Fibroblast of upper back skin (primary cell): Measurements from ENCODE around the gene RAB31.

ENCODE experiments used
- DNase-seq: peaks from one replicate; pipeline ENCODE4 v3.0.0-alpha.2; 2013

Gene RAB31

DNA sequence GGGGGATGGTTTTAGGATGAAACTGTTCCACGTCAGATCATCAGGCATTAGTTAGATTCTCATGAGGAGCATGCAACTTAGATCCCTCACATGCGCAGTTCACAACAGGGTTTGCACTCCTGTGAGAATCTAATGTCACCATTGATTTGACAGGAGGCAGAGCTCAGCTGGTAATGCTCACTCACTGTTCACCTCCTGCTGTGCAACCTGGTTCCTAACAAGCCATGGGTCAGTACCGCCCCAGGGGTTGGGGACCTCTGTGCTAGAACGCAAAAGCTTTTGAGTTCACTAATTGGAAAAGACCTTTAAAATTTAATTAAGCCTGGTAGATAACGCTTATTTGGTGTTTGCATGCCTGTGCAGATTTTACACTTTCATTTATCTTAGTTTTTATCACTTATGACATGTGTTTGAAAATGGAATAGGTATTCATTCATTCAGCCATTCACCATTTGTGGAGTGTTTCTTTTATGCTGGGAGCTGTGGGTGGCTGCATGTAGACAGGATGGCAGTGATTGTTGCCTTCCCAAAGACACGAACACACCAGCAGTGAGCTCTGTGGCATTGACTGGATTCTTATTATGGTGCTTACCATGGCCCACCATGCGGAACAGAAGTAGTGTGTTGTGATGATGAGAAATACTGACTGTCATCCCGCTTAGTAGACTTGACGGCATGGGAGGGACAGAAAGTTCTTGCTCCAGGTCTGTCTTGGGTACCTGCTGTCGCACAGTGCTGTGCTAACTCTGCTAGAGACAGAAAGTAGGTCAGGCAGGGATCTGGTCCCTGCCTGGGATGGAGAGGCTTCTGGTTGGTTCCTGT, 6.4 kb downstream of the RAB31 start:
- no peak for DNase-seq

DNA sequence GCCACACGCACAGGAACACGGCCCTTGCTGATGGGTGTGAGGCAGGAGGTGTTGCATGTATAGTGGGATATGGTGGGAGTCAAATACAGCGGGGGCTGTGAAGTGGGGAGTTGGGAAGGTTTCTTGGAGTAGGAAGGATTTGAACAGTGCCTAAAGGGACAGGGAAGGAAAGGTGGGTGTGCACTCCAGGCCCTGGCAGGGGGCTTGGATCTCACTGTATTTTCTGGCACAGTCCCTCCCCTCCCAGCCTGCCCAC, 6.9 kb downstream of the RAB31 start:
- no peak for DNase-seq

DNA sequence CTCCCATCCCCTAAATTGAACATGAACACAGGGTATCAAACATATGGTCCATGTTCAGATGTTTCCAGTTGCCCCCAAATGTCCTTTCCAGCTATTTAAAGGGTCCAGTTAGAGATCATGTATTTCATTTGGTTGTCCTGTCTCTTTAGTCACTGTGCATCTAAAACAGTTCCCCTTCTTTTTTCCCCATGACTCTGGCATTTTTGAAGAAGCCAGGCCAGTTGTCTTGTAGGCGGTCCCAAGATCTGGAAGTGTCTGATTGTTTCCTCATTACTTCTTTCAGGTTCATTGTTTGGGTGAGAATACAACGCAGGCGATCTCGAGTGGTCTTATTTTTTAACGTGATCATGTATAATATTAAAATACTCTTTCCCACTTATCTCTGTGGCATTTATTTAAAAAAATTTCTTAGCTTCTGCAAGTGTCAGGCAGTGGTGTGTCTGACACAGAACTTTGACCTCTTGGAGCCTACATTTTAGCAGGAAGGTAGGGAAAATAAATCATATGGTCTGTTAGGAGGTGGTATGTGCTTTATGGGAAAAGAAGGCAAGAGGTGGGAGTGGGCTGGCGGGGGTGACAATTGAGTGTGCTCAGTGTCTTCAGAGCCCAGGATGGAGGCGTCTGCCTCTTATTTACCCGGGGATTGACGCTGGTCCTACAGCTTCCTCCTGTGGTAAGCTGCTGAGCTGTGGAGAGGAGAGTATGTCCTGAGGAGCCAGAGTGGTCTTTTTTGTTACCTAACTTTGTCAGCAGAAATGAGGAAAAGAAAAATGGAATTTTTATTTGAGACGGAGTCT, 8.1 kb downstream of the RAB31 start:
- DNase-seq, result no peak

DNA sequence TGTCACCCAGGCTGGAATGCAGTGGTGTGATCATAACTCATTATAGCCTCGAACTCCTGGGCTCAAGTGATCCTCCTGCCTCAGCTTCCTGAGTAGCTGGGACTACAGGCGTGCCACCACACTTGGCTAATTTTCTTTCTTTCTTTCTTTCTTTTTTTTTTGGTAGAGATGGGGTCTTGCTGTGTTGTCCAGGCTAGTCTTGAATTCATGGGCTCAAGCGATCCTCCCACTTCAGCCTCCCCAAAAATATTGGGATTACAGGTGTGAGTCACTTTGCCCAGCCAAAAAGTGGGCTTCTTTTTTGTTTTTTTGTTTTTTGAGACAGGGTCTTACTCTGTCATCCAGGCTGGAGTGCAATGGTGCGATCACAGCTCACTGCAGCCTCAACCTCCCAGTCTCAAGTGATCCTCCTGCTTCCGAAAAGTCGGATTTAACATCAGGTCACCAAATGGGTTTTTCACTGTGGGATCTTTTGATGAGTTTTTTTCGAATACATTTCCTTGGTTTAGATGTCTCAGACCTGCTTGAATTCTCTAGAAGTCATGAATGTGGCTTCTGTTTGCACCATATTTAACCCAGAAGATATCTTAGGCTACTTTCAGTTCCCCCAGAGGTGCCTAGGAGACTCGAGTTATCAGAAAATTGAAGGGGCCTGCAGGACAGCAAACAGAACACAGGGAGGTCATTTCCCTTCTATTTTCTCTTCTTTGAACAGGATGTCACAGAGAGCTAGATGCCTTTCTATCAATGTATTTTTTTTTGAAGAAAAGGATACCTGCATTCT, 8.9 kb downstream of the RAB31 start:
- no peak for DNase-seq

DNA sequence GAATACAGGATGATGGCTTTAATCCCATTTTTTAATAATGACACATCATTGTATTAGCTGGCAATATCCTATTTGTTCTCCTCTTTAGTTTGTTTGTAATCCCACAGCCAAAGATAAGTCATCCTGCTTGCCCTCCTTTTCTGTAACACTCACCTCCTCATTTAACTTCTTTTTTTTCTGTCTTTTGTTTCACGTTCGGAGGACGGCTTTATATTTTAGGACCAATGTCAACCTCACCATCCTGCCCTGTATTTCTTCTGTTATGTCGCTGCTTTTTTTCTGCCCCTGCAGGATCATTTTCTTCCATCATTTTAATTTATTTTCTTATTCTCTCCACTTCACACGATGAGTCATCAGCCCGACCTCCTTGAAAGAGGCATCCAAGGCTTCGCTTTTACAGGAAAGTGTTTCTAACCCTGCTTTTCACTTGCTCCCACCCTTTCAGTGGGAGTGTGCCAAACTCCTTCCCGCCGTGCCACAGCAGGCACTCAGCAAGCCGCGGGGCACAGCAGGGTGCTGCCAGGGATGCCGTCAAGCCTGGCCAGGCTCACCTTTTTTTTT, 11.4 kb downstream of the RAB31 start:
- peak; percentile 77 for DNase-seq

DNA sequence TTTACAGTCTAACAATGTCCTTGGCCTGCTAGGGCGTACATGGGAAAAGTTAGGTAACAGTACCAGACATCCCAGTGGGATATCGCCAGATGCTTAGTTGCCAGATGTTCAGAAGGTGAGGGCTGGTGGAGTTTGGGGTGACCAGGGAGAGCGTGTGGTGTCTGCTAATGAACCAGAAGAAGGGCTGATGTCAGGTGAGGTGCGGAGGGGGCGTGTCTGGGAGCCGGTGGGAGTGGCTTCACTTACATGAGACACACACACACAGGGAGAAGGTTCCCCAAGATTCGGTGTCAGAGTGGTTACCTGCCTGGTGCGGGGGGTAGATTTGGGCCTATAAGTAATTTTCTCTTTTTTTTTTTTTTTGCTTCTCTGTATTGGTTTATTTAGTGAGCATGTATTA, 12.2 kb downstream of the RAB31 start:
- no peak for DNase-seq

DNA sequence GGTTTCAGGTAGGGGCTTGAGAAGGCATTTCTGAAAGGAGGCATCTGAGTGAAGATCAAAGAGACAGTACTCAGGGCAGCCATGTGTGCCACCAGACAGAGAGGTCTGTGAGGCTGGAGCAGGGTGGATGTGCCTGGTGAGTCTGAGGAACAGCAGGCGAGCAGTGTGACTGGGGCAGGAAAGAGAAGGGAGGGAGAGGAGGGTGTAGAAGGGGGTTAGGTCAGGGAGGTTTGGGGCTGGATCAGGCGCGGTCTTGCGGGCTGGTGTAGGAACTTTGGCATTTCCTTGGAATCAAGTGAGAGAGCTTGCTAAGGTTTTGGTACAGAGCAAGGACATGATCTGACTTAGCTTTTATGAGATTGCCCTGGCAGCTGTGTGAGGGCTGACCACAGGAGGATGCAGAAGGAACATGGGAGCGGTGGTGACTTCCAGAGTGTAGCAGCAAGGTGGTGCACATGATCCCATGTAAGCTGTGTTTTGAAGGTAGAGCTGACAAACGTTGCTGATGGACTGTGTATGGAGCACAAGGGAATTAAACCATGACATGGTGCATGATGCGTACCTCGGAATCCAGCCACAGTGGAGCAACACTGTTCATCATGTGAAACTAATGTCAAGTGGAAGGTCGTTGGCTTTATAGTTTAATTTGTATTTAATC, 13.9 kb downstream of the RAB31 start:
- DNase-seq, result no peak

DNA sequence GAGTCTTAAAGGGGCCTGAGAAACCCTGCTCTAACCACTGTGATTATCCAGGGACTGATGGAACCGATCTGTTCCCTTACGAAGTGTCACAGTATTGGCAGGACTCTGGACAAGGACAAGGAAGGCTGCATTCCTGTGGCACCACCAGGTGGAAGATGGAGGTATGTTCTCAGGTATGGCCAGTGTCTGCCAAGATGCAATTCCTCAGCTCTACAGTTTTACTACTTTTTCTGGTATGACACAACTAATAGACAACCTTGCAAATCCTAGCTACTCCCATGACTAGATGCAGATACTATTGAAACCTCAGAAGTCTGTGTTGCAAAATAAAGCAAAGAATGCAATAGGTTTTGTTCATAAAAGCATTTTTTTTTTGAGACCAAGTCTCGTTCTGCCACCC, 14.6 kb downstream of the RAB31 start:
- no peak for DNase-seq

DNA sequence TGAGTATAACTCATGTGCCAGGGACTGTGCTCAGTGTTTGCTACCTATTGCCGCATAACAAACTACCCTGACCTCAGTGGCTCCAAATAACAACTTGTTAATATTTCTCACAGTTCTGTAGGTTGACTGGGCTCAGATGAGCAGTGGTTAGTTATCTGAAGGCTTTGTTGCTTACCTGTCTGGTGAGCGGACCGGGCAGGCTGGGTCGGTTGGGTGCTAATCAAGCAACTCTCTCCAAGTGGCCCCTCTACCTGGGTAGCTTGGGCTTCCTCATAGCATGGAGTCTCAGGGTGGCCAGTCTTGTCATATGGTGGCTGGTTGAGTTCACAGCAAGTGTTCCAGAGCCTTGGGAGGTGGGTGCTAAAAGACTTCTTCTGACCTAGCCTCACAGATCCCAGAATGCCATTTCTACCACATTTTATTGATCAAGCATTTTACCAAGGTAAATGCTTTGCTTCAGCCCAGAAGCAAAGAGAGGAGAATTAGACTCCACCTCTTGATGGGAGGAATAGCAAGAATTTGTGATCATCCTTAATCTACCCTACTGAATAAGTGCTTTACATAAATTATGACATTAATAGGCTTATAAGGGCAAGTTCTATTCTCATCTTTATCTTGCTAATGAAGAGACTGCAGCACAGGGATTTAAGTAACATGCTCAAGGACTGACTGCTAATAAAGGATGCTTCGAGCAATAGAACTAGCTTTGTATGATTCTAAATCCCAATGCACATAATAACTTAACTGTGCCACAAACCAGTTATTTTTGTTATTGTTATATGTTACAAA, 16.9 kb downstream of the RAB31 start:
- DNase-seq, result no peak

DNA sequence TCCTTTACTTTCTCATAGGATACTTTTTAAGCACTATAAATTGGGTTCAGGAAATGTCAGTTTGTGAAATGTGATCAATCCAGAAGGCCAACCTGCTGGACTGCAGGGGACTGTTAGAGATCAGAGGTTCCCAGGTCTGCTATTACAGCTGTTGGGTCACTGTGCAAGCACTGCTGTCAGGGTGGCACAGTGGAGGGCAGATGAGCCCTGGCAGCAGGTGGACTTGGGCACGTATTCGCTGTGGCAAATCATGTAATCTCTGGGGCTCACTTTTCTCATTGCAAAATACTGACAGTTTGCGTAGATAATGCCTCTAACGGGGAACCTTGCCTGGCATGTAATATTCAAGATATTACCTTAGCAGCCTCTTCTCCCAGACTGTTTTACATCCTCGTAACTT, 18.1 kb downstream of the RAB31 start:
- DNase-seq, result no peak

DNA sequence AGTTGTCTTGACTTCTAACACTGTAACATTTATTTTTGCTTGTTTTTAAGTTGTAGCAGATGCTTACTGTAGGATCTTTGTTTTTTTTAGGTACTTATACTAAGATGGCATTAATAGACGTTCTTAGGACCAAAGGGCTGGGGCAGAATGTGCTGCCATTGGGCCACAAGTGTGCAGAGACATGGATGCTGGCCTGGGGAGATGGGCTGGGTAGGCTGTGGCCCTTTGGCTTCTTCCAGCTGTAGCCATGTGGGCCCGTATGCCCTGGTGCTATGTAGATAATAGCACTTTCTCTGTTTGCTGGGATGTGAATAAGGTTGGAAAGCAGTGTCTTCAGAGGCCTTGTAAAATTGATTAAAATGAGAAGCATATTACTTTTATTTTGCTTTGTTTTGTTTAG, 18.8 kb downstream of the RAB31 start:
- no peak for DNase-seq

DNA sequence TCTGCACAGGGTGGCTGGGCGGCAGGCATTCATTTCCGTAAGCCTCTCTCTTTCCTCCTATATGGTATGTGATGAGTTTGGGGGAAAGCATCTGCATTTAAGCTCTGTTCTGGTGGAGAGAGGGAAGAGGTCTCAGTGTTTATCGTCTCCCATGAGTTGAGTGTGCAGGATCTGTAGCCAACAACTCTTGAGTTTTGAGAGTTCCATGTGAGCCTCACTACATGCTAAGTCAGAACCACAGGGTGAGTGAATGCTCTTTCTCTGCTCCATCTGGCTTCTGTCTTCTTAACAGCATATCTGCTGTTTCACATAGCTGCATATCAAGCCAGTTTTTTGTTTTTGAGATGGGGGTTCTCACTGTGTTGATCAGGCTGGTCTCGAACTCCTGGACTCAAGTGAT, 22.7 kb downstream of the RAB31 start:
- DNase-seq, result no peak

DNA sequence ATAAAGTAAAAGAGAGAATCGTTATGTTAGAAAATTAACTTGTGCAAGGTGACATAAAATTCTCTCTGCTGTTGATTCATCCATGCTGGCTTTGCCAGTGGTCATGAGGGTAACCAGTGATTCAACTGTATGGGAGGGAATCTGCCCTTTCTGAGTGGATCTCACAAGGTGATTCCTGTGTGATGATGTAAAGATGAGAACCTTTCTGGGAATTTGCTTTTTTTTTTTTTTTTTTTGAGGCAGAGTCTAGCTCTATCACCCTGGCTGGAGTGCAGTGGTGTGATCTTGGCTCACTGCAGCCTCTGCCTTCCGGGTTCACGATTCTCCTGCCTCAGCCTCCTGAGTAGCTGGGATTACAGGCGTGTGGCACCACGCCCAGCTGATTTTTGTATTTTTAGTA, 23.3 kb downstream of the RAB31 start:
- DNase-seq, result peak; percentile 72

DNA sequence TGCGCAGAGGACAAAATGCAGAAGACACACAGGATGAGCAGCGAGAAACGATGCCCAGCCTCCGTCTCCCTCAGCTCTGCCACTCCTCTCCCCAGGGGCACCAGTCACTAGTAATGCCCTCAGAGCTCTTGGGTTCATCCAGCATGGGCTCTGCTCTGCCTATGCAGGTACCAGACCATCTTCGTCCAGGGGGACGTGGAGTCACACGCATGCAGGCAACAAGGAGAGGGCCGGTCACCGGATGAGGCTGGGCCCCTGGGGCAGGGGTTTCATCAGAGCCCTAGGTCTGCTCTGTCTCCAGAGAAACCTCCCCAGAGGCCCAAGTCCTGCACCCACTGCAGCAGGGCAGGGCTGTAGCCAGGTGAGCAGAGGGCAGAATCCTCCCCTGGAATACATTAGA, 23.9 kb downstream of the RAB31 start:
- no peak for DNase-seq

DNA sequence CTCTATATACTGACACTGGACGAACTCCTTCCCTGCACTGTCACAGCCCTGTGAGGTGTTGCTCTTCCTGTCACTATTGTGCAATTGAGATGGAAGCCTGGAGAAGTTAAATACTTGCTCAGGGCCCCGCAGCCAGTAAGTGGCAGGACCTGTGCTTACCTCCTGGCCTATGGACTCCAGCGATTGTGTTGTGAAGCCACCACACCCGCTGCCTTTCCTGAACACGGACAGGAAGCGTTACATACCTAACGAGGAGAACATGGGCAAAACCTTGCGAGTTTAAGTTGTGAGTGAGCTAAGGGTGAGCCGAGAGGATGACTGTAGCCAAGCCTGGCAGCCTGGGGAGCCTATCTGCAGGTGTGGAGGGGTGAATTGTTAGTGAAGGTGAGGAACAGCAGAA, 26.1 kb downstream of the RAB31 start:
- no peak for DNase-seq

DNA sequence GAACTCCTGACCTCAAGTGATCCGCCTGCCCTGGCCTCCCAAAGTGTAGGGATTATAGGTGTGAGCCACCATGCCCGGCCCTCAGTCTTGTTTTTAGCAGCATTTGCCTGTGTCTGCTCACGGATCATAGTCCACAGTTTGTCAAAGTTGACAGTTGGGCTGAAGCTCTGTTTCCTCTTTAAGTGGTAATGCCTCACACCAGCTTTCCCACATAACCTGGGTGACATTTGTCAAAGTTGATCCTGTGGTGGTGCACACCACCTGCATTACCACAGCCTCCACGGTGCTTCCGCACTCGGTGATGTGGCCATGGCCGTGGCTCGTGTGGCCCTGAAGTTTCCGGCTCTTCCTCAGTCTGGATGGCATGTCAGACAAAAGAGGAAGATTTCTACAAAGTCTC, 27.1 kb downstream of the RAB31 start:
- DNase-seq, result no peak

DNA sequence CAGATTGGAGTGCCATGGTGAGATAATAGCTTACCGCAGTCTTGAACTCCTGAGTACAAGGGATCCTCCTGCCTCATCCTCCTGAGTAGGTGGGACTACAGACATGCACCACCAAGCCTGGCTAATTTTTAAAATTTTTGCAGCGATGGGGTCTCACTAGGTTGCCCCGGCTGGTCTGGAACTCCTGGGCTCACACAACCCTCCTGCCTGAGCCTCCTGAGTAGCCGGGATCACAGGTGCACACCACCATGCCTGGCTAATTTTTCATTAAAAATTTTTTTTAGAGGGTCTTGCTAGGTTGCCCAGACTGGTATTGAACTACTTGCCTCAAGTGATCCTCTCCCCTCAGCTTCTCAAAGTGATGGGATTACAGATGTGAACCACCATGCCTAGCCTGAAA, 27.8 kb downstream of the RAB31 start:
- DNase-seq, result no peak

DNA sequence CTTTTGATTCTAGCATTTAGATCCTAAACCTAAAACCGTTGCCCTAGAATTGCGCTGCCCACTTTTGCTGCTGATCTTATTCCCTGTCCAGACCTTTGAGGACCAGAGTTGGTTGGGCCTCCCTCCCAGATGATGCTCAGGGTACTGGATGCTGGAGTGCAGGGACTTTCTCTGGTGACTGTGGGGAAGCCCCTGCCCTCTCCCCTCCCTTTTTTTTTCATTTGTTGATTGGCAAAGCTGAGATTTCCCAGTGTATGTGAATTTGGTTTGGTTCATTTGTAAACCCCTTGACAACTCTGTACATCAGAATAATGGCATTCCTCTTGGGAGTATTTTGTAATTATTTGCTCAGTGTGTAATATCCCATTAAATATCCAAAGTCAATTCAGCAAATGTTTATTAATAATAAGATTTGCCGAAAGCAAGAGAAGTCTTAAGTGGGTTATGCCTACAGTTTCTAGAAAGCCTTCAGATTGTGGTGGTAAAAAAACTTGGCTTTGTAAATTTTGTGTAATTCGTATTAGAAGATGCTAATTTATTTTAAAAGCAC, 28.3 kb downstream of the RAB31 start:
- DNase-seq, result no peak

DNA sequence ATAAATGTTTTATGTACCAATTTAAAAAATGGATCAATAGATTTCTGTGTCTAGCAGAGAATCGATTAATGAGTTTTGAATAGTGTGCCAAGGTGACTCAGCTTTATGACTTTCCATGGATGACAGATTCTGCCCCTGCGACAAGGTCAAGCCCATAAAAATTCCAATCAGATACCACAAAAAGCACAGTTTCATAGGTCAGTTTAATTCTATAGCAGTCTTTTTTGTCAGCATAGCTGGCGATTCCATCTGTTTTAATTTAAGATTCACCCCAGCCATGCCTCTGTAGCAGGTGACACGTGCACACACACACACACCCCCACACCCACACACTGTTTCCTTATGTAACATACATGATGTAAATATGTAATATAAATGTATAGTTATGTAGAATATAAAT, 28.9 kb downstream of the RAB31 start:
- peak; percentile 61 for DNase-seq

DNA sequence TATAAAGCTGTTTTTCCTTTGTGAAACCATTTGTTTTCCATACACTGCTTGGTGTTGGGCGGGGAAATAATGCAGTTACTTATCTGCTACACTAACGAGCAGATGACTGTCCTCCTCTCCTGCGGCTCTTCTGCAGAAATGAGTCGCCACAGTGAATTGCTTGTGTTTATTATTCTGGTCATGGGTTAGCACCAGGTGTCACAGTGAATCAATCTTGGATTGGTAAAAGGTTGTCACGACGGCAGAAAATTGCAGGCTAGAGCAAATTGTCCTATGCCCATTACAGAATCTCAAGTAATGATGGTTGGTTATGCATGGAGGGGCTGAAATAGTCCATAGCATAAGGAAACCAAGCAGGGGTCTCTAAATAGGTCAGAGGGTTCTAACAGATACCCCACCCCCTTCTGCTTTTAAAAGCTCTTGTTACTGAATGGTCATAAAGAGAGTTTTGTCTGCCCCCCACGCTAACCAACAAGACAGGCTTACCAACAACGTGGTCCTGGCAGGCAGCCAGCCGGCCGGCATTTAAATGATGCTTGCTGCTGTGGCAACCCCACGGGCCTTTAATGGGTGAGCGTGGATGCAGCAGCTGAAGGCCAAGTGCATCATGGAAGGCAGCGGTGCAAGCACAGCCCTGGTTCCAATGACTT, 29.5 kb downstream of the RAB31 start:
- DNase-seq, result peak; percentile 39

DNA sequence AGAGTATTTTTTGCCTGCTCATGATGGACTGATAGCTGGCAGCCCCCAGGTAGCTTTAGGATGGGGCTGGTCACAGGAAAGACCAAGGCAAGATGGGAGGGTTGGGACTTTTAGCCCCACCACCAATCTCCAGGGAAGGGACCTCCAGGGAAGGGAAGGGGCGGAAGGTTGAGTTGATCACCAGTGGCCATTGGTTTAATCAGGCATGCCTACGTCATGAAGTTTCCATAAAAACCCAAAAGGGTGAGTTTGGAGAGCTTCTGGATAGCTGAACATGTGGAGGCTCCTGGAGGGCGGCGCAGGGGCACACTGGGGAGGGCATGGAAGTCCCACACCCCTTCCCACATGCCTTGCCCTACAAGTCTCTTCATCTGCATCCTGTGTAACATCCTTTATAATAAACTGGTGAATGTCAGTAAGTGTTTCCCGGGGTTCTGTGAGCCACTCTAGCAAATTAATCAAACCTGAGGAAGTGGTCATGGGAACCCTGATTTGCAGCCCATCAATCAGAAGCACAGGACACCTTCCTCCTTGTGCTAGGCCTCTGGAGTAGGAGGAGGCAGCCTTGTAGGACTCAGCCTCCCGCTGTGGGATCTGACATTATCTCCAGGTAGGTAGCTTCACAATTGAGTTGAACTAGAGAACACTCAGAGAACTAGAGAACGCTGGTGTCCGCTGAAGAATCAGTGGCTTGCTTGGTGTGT, 30.3 kb downstream of the RAB31 start:
- no peak for DNase-seq
